Measurements from ENCODE around the gene DNAJB11. TPM values are rescaled to one million over a fixed set of nuclear protein-coding genes. Genes with fewer than 3 reads are reported as not detected.

Gene DNAJB11
- total RNA-seq, 1 experiment from 2014 or later: 103 TPM

DNA sequence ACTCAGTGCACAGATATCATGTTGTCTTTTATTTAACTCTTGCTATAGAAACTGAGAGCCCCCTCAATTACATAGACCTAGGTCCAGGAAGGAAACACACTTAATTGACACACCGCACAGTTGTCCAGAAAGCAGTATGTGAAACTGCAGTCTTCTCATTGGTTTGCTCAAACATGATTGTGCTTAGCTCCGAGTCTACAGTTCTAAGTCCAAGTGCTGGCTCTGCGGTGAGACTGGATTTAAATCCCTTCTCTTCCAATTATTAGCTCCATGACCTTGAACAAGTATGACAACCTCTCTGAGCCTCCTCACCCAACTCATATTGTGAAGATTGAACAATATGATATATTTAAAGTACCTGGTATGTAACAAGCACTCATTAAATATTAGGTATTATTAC is 23.3 kb downstream of the DNAJB11 start:
- H3K27me3 ChIP-seq (replicated peaks; ENCODE audit: insufficient read depth, low read depth, low read length, poor library complexity): no peaks in the 10 kb centered on the region
- no TSS peak for BruUV-seq (replicated peaks)
- TF ChIP-seq EZH2 (IDR thresholded peaks at IDR 0.05; ENCODE audit: borderline replicate concordance, low read depth, low read length, poor library complexity, severe bottlenecking): no peak
- TF ChIP-seq, protein P1, sequence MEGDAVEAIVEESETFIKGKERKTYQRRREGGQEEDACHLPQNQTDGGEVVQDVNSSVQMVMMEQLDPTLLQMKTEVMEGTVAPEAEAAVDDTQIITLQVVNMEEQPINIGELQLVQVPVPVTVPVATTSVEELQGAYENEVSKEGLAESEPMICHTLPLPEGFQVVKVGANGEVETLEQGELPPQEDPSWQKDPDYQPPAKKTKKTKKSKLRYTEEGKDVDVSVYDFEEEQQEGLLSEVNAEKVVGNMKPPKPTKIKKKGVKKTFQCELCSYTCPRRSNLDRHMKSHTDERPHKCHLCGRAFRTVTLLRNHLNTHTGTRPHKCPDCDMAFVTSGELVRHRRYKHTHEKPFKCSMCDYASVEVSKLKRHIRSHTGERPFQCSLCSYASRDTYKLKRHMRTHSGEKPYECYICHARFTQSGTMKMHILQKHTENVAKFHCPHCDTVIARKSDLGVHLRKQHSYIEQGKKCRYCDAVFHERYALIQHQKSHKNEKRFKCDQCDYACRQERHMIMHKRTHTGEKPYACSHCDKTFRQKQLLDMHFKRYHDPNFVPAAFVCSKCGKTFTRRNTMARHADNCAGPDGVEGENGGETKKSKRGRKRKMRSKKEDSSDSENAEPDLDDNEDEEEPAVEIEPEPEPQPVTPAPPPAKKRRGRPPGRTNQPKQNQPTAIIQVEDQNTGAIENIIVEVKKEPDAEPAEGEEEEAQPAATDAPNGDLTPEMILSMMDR (conservative IDR thresholded peaks at IDR 0.05; ENCODE audit: low read depth, low read length): no peak
- POLR2A ChIA-PET (ENCODE audit: low non-redundant PET): interaction anchor here (0.6 kb wide), 1 partner anchor 161 kb away, joined by 3 read pairs; no protein-coding TSS in a partner anchor
- H3K4me1 ChIP-seq (ENCODE audit: insufficient read depth, low read length, poor library complexity, severe bottlenecking): no peaks in the 10 kb centered on the region
- DNase-seq (ENCODE audit: low spot score): no peak
- H3K9me3 ChIP-seq (ENCODE audit: low read depth, low read length, poor library complexity, severe bottlenecking): no peaks in the 10 kb centered on the region
- intact Hi-C loops (cut with micrococcal nuclease; ENCODE audit: unreplicated experiment): no loop called here
- CTCF ChIA-PET: interaction anchor here (0.9 kb wide), 1 partner anchor 21 kb away, joined by 3 read pairs; no protein-coding TSS in a partner anchor
- H3K36me3 ChIP-seq (ENCODE audit: insufficient read depth, low read length, poor library complexity, severe bottlenecking): no peaks in the 10 kb centered on the region
- H3K27ac ChIP-seq (ENCODE audit: low read depth, low read length, poor library complexity, severe bottlenecking): no peak overlapping the region
- H3K4me3 ChIP-seq (ENCODE audit: low read depth, low read length, poor library complexity, severe bottlenecking): no peak overlapping the region

- no TSS peak for BruUV-seq (replicated peaks)
- TF ChIP-seq EZH2 (IDR thresholded peaks at IDR 0.05; ENCODE audit: borderline replicate concordance, low read depth, low read length, poor library complexity, severe bottlenecking): no peak
- TF ChIP-seq, protein P1 (conservative IDR thresholded peaks at IDR 0.05; ENCODE audit: low read depth, low read length): no peak
- Histone ChIP-seq H3K9me3 (ENCODE audit: low read depth, low read length, poor library complexity, severe bottlenecking) (no peaks in the 10 kb centered on the region), H3K4me1 (ENCODE audit: insufficient read depth, low read length, poor library complexity, severe bottlenecking) (no peaks in the 10 kb centered on the region), H3K27ac (ENCODE audit: low read depth, low read length, poor library complexity, severe bottlenecking) (no peak overlapping the region), H3K36me3 (ENCODE audit: insufficient read depth, low read length, poor library complexity, severe bottlenecking) (no peaks in the 10 kb centered on the region), H3K4me3 (ENCODE audit: low read depth, low read length, poor library complexity, severe bottlenecking) (no peak overlapping the region), H3K27me3 (replicated peaks; ENCODE audit: insufficient read depth, low read depth, low read length, poor library complexity) (no peaks in the 10 kb centered on the region)
- no peak for DNase-seq (ENCODE audit: low spot score)
- ChIA-PET POLR2A (ENCODE audit: low non-redundant PET) (interaction anchor here (0.6 kb wide), 1 partner anchor 162 kb away, joined by 3 read pairs; no protein-coding TSS in a partner anchor), CTCF (interaction anchor here (0.9 kb wide), 1 partner anchor 20 kb away, joined by 3 read pairs; no protein-coding TSS in a partner anchor)
- intact Hi-C loops (cut with micrococcal nuclease; ENCODE audit: unreplicated experiment): no loop called here
Observed at GRCh38 chr3:186594591-186595113, 24.1 kb downstream of the DNAJB11 start.

GRCh38 chr3:186596568-186597287 is 26.2 kb downstream of the DNAJB11 start:
- Histone ChIP-seq H3K27ac (ENCODE audit: low read depth, low read length, poor library complexity, severe bottlenecking) (no peak overlapping the region), H3K9me3 (ENCODE audit: low read depth, low read length, poor library complexity, severe bottlenecking) (no peaks in the 10 kb centered on the region), H3K4me3 (ENCODE audit: low read depth, low read length, poor library complexity, severe bottlenecking) (no peak overlapping the region), H3K27me3 (replicated peaks; ENCODE audit: insufficient read depth, low read depth, low read length, poor library complexity) (no peaks in the 10 kb centered on the region), H3K36me3 (ENCODE audit: insufficient read depth, low read length, poor library complexity, severe bottlenecking) (no peaks in the 10 kb centered on the region), H3K4me1 (ENCODE audit: insufficient read depth, low read length, poor library complexity, severe bottlenecking) (no peaks in the 10 kb centered on the region)
- no peak for TF ChIP-seq EZH2 (IDR thresholded peaks at IDR 0.05; ENCODE audit: borderline replicate concordance, low read depth, low read length, poor library complexity, severe bottlenecking)
- TF ChIP-seq, protein P1 (conservative IDR thresholded peaks at IDR 0.05; ENCODE audit: low read depth, low read length): no peak
- intact Hi-C loops (cut with micrococcal nuclease; ENCODE audit: unreplicated experiment): no loop called here
- ChIA-PET CTCF (no interaction called here), POLR2A (ENCODE audit: low non-redundant PET) (interaction anchor here (0.6 kb wide), 1 partner anchor 543 kb away, joined by 10 read pairs; no protein-coding TSS in a partner anchor)
- BruUV-seq (replicated peaks): no TSS peak
- no peak for DNase-seq (ENCODE audit: low spot score)
